Panc1 (cell line): ENCODE measurements around the gene GCSAM. TPM values are rescaled to one million over a fixed set of nuclear protein-coding genes. Genes with fewer than 3 reads are reported as not detected.

Experiments
- ATAC-seq: fragments of 200-7000 bp; cut with Tn5 transposase; 2 replicates; pipeline ENCODE4 v1.9.1; 2020; ENCODE audit warnings: mild to moderate bottlenecking, moderate library complexity
- BruUV-seq: library from RNA; stranded (reverse); fragments of 400-500 nt; replicated peaks from 2 replicates; lab custom pipeline; 2021; lab: Mats Ljungman, UMichigan
- CTCF ChIA-PET: fragments of 300-600 bp; sonication (Branson Sonifier 250); formaldehyde crosslinking; loops from one replicate; lab custom pipeline; 2022; ENCODE audit warnings: antibody characterized with exemption; lab: Charles Lee
- POLR2A ChIA-PET: fragments of 300-600 bp; sonication (Branson Sonifier 250); formaldehyde crosslinking; loops from one replicate; lab custom pipeline; 2022; ENCODE audit warnings: antibody characterized with exemption; lab: Charles Lee
- DNase-seq: peaks from one replicate; pipeline ENCODE4 v3.0.0-alpha.2; 2010; ENCODE audit warnings: low read depth, low spot score
- H3K27ac ChIP-seq: 2 replicates; pipeline ENCODE4 v1.5.1; 2011; ENCODE audit warnings: mild to moderate bottlenecking, low read length, inconsistent platforms
- H3K27me3 ChIP-seq: fragments of 200-500 bp; sonication (Bioruptor generic); 2 replicates; pipeline ENCODE4 v1.6.0; 2014; ENCODE audit warnings: low read length, inconsistent platforms; ENCODE audit not compliant: control insufficient read depth, insufficient read depth
- H3K36me3 ChIP-seq: fragments of 200-500 bp; sonication (Bioruptor generic); 2 replicates; pipeline ENCODE4 v1.5.1; 2014; ENCODE audit warnings: inconsistent platforms, mild to moderate bottlenecking, low read length, moderate library complexity; ENCODE audit not compliant: control insufficient read depth, insufficient read depth
- H3K4me1 ChIP-seq: 2 replicates; pipeline ENCODE4 v1.5.1; 2011; ENCODE audit warnings: inconsistent platforms, mild to moderate bottlenecking, low read length, moderate library complexity; ENCODE audit not compliant: control insufficient read depth, insufficient read depth
- H3K4me3 ChIP-seq, 2 experiments: 2 replicates each; pipeline ENCODE4 v1.5.1; 2011 to 2012; ENCODE audit warnings: low read depth in 2 of 2, low read length in 2 of 2, mild to moderate bottlenecking in 2 of 2, inconsistent platforms in 1 of 2, moderate library complexity in 1 of 2
- H3K9me3 ChIP-seq: fragments of 200-500 bp; sonication (Bioruptor generic); 2 replicates; pipeline ENCODE4 v1.5.1; 2014; ENCODE audit warnings: low read depth, mild to moderate bottlenecking, inconsistent platforms, low read length, moderate library complexity; ENCODE audit not compliant: control insufficient read depth, insufficient read depth
- POLR2AphosphoS5 ChIP-seq: IDR thresholded peaks from 2 replicates; pipeline ENCODE4 v1.6.1; 2012; ENCODE audit warnings: mild to moderate bottlenecking, low read depth, low read length, moderate library complexity
- REST ChIP-seq, 2 experiments: IDR thresholded peaks; 2 replicates each; pipeline ENCODE4 v1.6.1; 2011 to 2012; ENCODE audit warnings: low read depth in 2 of 2, control low read depth in 1 of 2, low read length in 1 of 2, mild to moderate bottlenecking in 1 of 2, moderate library complexity in 1 of 2; ENCODE audit not compliant: insufficient read depth in 1 of 2
- SIN3A ChIP-seq: IDR thresholded peaks from 2 replicates; pipeline ENCODE4 v1.6.1; 2012; ENCODE audit warnings: low read depth, mild to moderate bottlenecking, low read length, moderate library complexity, borderline replicate concordance; ENCODE audit not compliant: insufficient read depth
- TCF7L2 ChIP-seq: IDR thresholded peaks from 2 replicates; pipeline ENCODE4 v1.6.1; 2011; ENCODE audit warnings: mild to moderate bottlenecking, low read depth, low read length, inconsistent platforms
- in situ Hi-C: cut with HindIII; loops from 2 replicates; pipeline ENCODE4 v1.10.0; 2016; ENCODE audit warnings: low sequenced_read_pairs, low pct_unique_long_range_greater_than_20kb
- intact Hi-C: fragments of 100-400 bp; cut with micrococcal nuclease; formaldehyde crosslinking; loops from one replicate; pipeline ENCODE4 v1.10.0; 2022; ENCODE audit not compliant: unreplicated experiment
- total RNA-seq: library from RNA; stranded (reverse); gene quantifications from one replicate; pipeline ENCODE4 v1.2.1, GENCODE V29; 2021; ENCODE audit not compliant: unreplicated experiment
- TF ChIP-seq, protein P1 (sequence below): fragments of 450-650 bp; IDR thresholded peaks from 2 replicates; pipeline ENCODE4 v1.5.1; 2017; ENCODE audit warnings: mild to moderate bottlenecking

Gene GCSAM
- total RNA-seq, 1 experiment from 2014 or later = 0.08 TPM

GRCh38 chr3:112122870-112123269 is 10.2 kb downstream of the GCSAM start:
- CTCF ChIA-PET = no interaction called here
- POLR2A ChIA-PET = no interaction called here
- no peaks in the 10 kb centered on the region for H3K9me3 ChIP-seq
- in situ Hi-C loops = no loop called here
- H3K36me3 ChIP-seq = no peaks in the 10 kb centered on the region
- intact Hi-C loops = no loop called here
- ATAC-seq (no peak), DNase-seq (no peak)
- H3K4me3 ChIP-seq = no peak overlapping the region
- H3K4me1 ChIP-seq = no peaks in the 10 kb centered on the region; the same call in 1 of the 2 replicates
- BruUV-seq = no TSS peak
- no peaks in the 10 kb centered on the region for H3K27me3 ChIP-seq
- TF ChIP-seq POLR2AphosphoS5 = no peak
- TF ChIP-seq TCF7L2 = no peak
- TF ChIP-seq, protein P1, sequence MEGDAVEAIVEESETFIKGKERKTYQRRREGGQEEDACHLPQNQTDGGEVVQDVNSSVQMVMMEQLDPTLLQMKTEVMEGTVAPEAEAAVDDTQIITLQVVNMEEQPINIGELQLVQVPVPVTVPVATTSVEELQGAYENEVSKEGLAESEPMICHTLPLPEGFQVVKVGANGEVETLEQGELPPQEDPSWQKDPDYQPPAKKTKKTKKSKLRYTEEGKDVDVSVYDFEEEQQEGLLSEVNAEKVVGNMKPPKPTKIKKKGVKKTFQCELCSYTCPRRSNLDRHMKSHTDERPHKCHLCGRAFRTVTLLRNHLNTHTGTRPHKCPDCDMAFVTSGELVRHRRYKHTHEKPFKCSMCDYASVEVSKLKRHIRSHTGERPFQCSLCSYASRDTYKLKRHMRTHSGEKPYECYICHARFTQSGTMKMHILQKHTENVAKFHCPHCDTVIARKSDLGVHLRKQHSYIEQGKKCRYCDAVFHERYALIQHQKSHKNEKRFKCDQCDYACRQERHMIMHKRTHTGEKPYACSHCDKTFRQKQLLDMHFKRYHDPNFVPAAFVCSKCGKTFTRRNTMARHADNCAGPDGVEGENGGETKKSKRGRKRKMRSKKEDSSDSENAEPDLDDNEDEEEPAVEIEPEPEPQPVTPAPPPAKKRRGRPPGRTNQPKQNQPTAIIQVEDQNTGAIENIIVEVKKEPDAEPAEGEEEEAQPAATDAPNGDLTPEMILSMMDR = no peak
- TF ChIP-seq SIN3A = no peak
- no peak for TF ChIP-seq REST (IDR thresholded peaks at IDR 0.05; ENCODE audit: insufficient read depth in 1 of 2, low read depth in 2 of 2, low read length in 1 of 2)
- H3K27ac ChIP-seq = no peak overlapping the region

- Histone ChIP-seq H3K27me3 (no peaks in the 10 kb centered on the region), H3K36me3 (no peaks in the 10 kb centered on the region), H3K4me1 (no peaks in the 10 kb centered on the region; the same call in 1 of the 2 replicates), H3K27ac (no peak overlapping the region), H3K9me3 (no peaks in the 10 kb centered on the region), H3K4me3 (no peak overlapping the region)
- DNase-seq (no peak), ATAC-seq (no peak)
- intact Hi-C loops = no loop called here
- in situ Hi-C loops = no loop called here
- TF ChIP-seq SIN3A (no peak), TCF7L2 (no peak), POLR2AphosphoS5 (no peak)
- TF ChIP-seq, protein P1 = no peak
- BruUV-seq = no TSS peak
- CTCF ChIA-PET = no interaction called here
- POLR2A ChIA-PET = no interaction called here
These were observed 11.2 kb downstream of the GCSAM start for GRCh38 chr3:112121577-112122547.
